GM18909 (cell line): Measurements from ENCODE around the gene CPD.
"Not testable (repeated sequence)": the region's sequence is repeated elsewhere in the genome, so short reads cannot be mapped to it uniquely, and the experiment has no call there.

Experiments used
- ATAC-seq: cut with Tn5 transposase; IDR thresholded peaks from one replicate; pipeline ENCODE4 v1.9.1; 2021; ENCODE audit warnings: mild to moderate bottlenecking; ENCODE audit not compliant: unreplicated experiment, poor library complexity

CPD gene

DNA sequence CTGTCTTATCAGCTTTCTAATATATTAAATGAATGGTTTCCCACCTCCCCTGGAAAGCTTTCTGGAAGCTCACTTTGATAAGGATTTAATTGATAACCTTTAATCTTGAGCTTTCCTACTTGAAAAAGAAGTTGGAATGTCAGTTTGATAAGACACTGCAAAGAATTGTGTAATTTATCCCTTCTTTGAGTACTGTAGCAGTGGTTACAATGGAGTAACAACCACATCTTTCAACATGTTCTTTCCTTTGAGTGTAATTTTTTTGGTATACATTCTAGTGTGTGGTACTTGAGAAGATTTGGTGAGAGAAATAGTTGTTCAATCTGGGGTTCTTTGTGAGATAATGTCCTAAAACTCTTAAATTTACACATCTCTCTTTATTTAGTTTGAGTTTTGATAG lies 43.4 kb downstream of the CPD start:
- no peak for ATAC-seq

DNA sequence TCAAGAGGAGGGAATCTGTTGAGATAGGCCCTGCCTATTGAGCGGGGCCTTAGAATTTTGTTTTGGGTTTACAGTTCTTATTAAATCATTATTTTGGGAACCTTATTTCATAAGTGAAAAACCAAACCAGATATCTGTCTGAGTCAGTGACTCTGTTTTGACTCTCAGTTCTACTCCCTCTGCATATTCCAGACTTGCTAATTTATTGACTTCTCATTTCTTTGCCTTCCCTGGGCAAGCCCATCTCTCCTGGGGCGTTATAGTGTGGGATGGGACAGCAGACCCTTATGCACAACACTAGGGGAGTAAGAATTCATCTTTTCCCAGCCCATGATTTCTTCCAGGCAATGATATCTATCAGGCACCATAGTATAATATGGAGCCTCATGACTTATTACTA lies 45.7 kb downstream of the CPD start:
- no peak for ATAC-seq

DNA sequence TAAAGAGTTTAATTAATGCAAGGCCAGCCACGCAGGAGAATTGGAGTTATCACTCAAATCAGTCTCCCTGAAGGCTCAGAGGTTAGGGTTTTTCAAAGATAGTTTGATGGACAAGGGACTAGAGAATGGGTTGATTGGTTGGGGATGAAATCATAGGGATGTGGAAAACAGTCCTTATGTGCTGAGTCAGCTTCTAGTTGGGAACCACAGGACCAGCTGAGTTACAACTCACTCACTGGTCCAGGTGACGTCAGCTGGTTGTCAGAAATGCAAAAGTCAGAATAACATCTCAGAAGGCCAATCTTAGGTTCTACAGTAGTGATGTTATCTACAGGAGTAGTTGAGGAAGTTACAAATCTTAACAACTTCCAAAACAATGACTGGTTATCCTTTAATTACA lies 47.6 kb downstream of the CPD start:
- no peak for ATAC-seq

DNA sequence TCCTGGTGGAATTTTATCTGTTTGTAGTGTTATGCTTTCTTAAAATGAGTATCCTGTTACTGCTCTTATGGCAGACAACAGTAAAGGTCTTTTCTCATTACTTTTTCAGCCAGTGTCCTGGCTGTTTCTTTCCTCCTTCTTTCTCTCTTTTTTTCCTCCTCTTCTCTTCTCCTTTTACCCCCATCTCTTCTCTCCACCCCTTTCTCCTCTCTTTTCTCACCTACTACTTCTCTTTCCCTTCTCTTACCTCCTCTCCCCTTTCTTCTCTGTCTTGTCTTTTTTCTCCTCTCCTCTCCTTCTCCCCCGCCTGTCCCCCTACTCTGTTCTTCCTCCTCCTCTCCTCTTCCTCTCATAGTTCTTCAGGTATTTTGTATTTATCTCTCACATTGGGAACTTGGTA lies 48.9 kb downstream of the CPD start:
- no peak for ATAC-seq

DNA sequence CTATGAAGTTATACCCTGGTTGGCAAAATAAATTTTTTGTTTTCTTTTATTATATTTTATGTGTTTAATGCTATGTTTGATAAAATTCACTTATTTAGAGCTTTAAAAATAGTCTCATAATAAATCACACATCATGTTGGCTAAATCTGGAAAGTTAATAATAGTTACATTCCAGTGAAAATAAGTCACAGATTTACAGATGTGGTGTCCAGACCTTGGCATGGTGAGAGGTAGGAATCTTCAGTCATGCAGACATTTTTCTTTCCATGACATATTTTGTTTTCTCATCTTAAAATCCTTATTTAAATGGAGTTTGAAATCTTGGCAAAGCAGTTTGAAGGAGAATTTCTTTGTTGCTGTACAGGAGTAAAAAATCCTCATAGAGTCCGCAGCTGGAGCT lies 50.4 kb downstream of the CPD start:
- ATAC-seq = no peak

DNA sequence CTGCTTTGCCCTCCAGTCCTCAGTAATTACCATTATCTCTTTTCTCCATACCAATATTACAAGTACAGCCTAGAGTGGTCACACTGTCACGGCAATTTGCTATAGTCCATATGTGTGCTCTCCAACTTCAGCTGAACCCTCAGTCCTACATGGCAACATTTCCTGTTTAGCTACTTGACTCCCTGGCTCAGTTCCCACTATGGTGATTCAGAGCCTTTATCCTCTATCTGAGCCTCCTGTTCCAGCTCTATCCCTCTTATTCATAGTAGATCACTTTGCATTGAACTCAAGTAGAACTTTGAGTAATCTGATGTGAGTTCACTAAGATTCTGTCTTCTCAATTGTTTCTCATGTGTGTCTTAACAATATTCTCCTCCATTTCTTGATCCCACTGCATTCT lies 54.8 kb downstream of the CPD start:
- ATAC-seq = no peak

DNA sequence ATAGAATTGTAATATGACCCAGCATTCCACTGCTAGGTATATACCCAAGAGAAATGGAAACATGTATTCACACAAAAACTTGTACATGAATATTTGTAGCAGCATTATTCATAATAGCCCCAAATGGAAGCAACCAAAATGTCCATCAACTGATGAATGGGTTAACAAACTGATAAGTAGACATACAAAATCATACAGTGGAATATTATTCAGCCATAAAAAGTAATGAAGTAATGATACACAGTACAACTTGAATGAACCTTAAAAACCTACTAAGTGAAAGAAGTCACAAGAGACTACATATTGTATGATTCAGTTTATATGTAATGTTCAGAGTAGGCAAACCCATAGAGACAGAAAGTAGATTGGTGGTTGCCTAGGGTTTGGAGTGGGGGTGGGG lies 58.0 kb downstream of the CPD start:
- no peak for ATAC-seq

DNA sequence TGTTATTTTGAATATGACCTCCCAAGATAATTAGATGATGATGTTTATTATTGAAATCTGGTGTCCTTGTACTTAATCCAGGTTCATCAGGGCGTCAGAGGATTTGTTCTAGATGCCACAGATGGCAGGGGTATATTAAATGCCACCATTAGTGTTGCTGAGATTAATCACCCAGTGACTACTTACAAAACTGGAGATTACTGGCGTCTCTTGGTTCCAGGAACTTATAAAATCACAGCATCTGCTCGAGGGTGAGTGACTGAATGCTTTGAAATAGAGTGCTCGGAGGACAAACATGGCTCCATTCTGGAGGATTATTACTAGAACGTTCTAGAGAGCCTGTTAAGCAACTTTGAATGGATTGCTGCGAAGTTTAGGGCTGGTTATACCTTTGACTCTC lies 65.0 kb downstream of the CPD start:
- ATAC-seq = no peak

DNA sequence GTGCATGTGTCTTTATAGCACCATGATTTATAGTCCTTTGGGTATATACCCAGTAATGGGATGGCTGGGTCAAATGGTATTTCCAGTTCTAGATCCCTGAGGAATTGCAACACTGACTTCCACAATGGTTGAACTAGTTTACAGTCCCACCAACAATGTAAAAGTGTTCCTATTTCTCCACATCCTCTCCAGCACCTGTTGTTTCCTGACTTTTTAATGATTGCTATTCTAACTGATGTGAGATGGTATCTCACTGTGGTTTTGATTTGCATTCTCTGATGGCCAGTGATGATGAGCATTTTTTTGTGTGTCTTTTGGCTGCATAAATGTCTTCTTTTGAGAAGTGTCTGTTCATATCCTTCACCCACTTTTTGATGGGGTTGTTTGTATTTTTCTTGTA lies 67.9 kb downstream of the CPD start:
- not testable (repeated sequence) for ATAC-seq

DNA sequence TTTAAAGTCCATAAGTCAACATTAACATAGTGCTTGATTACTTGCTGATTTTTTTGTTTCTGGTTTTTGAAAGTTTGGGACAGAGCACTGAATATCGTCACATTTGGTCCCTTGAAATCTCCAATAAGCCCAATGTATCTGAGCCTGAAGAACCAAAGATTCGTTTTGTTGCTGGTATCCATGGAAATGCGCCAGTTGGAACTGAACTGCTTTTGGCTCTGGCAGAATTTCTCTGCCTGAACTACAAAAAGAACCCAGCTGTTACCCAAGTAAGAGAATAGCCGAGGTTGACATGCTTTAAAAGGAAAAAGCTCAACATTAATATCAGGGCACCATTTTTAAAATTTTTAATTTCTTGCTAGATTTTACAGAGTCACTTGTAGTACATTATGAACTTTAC lies 70.8 kb downstream of the CPD start:
- no peak for ATAC-seq

DNA sequence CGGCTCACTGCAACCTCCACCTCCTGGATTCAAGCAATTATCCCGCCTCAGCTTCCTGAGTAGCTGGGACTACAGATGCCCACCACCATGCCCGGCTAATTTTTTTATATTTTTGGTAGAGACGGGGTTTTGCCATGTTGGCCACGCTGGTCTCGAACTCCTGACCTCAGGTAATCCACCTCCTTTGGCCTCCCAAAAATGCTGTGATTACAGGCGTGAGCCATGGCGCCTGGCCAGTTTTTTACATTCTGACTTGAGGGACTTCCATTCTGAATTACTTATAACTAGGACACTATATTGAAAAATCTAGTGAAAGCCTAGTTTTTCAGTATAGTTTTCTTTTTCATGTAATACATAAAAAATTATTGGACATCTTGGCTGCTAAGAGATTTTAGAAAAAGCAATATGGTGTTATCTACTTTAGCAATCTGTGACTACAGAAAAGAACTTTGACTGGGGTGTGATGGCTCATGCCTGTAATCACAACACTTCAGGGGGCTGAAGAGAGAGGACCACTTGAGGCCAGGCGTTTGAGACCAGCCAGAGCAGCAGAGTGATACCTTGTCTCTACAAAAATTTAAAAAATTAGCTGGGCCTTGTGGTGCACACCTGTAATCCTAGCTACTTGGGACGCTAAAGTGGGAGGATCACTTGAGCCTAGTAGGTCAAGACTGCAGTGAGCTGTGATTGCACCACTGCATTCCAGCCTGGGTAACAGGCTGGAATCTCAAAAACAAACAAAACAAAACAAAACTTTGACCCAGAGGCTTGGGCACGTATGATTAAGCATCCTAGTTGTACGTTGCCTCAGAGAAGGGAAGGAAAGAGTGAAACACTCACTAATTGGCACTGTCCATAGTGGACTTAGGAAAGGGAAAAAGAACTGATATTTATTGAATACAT lies 71.6 kb downstream of the CPD start:
- no peak for ATAC-seq

DNA sequence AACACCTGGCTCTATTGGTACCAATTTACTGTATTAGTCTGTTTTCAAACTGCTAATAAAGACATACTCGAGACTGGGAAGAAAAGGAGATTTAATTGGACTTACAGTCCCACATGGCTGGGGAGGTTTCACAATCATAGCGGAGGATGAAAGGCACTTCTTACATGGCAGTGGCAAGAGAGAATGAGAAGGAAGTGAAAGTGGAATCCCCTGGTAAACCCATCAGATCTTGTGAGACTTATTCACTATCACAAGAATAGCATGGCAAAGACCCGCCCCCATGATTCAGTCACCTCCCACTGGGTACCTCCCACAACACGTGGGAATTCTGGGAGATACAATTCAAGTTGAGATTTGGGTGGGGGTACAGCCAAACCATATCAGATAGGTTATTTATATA lies 75.9 kb downstream of the CPD start:
- ATAC-seq = no peak

DNA sequence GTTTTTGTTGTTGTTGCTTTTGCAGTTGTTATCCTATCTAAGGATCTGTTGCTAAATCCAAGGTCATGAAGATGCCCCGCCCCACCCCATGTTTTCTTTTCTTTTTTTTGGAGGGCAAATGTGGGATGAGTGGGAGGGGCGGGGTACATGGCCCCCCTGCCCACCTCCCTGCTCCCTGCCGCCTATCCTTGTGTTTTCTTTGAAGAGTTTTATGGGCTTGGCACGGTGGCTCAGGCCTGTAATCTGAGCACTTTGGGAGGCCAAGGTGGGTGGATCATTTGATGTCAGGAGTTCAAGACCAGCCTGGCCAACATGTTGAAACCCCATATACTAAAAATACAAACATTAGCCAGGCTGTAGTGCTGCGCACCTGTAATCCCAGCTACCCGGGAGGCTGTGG lies 79.6 kb downstream of the CPD start:
- ATAC-seq = no peak

DNA sequence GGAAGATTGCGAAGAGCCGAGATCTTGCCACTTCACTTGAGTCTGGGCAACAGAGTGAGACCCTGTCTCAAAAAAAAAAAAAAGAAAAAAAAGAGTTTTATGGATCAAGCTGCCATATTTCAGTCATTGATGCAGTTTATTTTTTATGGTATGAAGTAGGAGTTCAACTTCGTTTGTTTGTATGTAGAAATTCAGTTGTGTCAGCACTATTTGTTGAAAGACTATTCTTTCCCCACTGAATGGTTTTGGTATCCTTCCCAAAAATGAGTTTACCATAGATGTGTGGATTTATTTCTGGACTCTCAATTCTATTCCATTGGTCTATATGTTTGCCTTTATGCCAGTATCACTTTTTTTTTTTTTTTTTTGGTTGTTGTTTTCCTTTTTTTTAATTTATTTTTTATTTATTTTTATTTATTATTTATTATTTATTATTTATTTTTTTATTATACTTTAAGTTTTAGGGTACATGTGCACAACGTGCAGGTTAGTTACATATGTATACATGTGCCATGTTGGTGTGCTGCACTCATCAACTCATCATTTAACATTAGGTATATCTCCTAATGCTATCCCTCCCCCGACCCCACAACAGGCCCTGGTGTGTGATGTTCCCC lies 80.2 kb downstream of the CPD start:
- not testable (repeated sequence) for ATAC-seq

DNA sequence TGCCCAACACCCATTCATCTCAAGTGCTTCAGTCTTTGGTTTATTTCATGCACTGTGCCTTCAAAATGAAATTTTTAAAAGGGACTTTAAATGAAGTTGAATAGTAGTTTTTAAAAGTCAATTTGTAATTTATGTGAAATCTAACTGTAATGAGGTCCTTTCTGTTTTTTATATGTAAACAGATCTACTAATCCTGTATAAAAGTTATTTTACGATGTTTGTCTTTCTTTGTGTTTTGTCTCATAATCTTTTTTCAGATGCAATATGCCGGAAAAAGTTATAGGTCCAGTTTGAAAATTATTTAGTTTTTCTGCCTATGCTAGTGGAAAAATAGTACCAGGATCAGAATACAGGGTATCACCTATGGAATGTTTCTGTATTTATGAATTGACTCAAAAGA lies 89.7 kb downstream of the CPD start:
- ATAC-seq = no peak

DNA sequence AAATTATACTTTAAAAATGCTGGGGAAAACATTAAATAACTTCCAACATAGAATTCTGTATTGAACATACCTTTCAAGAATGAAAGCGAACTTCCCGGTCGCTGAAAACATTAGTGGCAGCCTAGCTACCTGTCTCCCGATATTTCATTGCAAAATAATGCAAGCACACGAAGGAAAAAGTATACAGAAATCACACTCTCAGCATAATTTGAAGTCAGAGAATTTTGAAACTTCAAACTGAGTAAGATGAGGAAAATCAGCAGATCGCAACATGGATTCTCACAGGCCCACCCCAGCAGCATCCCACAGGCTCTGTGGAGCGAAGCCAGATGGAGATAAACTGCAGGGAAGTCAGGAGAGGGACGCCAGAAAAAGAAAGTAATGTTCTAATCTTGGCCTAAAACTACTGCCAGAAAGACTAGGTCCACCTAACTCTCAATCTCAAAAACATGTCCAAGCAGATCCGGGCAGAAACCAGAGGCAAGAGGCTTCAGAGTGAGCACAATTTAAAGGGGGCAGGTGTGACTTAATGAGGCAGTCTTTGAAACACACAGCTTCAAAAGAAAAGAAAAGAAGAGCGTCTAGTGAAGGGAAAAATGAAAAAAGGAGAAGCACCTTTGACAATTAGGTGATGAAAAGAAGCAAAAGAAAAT lies 93.6 kb downstream of the CPD start:
- no peak for ATAC-seq

DNA sequence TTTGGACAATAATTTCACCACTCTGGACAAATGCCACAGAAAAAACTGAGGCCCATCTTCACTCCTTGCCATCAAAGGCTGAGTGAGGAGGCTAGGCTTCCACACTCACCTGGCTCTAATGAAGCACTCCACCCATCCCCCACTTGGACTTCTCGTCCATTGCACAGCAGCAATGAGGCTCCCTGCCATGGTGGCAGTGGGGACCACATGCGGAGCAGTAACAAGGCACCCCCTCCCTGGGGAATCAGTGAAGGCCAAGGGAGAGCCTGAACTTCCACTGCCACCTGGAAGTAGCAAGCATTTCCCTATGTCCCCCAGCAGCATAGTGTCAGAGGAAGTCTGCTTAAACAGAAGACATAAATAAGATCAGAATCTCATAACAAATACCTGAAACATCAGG lies 96.5 kb downstream of the CPD start:
- no peak for ATAC-seq

DNA sequence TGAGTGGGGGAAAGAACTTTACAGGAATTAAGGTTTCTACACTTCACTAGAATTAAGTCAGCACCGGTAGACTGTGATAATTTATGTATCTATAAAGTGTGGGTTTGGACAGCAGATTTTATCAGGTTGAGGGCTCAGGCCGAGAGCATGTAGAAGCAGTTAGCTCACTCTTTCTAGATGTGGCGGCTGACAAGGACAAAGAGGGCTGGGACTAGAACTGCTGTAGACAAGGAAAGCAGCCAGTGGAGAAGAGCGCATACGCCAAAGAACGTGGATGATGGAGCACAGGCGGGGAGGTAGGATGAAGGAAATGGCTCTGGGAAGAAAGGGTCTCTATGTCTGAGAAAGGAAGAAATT lies 98.0 kb downstream of the CPD start:
- peak; percentile 12 for ATAC-seq

DNA sequence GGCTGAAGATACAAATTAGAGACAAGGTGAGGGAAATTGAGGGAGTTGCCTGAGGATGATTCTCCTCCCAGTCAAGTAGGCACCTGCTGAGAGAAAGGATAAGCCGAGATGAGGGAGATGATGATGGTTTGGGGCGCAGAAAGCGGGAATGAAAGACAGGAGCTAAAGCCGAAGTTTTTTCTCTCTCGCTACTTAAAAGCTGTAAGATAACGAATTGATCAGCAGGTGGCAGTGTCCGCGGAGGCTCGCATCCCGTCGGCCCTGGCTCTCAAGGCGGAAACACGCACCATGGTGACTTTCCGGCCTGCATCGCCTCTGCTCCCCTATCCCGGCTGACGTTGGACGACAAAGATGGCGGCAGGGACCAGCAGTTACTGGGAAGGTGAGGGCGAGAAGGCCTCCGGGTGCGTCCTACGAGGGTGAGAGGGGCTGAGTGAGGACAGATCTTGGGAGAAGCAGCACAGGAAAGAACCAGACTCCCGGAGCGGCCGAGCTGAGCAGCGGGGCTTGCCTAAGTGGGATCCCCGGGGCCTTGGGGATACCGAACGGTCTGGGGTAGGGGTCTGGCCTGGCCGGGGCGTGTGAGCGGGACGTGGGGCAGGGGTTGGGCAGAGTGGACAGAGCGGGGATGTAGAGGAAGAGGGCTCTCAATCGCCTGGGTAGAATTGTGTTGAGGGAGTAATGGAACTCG lies 98.5 kb downstream of the CPD start, which contains the start of gene GOSR1:
TSS of gene GOSR1 (plus strand) at position 326 of the 691 bp plus-strand sequence. CDS start at position 352, 26 bp downstream.
- ATAC-seq = peak; percentile 96

DNA sequence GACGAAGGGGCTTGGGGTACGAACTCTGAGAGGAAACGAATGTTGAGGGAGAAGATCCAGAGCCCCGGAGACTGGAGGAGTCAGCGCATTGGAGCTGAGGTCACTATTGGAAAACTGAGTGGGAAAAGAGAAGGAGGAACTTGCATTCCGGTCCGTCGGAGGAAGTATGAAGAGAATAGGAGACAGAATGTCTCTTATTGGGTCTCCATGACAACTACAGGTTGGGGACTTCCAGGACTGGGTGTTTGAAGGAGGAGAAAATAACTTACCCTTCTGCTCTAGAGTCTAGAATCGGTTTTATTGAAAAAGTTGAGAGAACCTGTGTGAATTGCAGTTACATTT lies 99.0 kb downstream of the CPD start:
- ATAC-seq = no peak

DNA sequence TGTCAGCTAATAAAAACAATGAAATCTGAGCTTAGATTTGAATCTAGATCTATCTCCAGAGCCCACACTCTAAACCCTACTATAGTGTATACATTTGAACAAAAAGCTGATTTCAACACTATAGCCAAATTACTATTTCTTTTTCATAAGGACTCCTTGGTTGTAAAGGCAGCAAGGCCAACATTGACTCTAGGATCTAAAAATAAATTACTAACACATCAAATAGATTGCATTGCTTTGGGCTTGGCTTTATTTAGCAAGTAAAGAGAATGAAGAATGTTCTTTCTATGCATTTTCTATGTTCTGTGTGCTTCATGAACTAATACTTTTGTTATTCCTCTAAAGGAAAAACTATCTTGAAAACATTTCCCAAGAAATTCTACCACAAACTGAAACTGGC lies 103.8 kb downstream of the CPD start:
- ATAC-seq = no peak
